Testis (tissue), 3 donors: ENCODE results near the gene MANBA. TPM values are rescaled to one million over a fixed set of nuclear protein-coding genes. Genes with fewer than 3 reads are reported as not detected.

Experiments
- DNase-seq: peaks from one replicate; pipeline ENCODE4 v3.0.0-alpha.2; 2019
- H3K27ac ChIP-seq, 2 donors: fragments of 200-600 bp; sonication (generic); one replicate each; pipeline ENCODE4 v1.5.1; 2019
- H3K27me3 ChIP-seq: fragments of 200-600 bp; sonication (generic); one replicate; pipeline ENCODE4 v1.5.1; 2019
- H3K36me3 ChIP-seq: fragments of 200-600 bp; sonication (generic); one replicate; pipeline ENCODE4 v1.5.1; 2017; ENCODE audit warnings: low read depth; ENCODE audit errors: missing control alignments
- H3K4me1 ChIP-seq: fragments of 200-600 bp; sonication (generic); one replicate; pipeline ENCODE4 v1.5.1; 2019
- H3K4me3 ChIP-seq, 2 donors: fragments of 200-600 bp; sonication (generic); one replicate each; pipeline ENCODE4 v1.5.1; 2017 to 2019
- H3K9me3 ChIP-seq: fragments of 200-600 bp; sonication (generic); one replicate; pipeline ENCODE4 v1.5.1; 2017
- CTCF ChIP-seq, 3 experiments: fragments of 450-650 bp in 2 of 3; fragments of 200-600 bp in 1 of 3; sonication (generic) in 1 of 3; IDR thresholded peaks; one replicate each; pipeline ENCODE4 v1.5.1; 2016 to 2019; ENCODE audit warnings: antibody characterized with exemption in 3 of 3, mild to moderate bottlenecking in 2 of 3, moderate library complexity in 1 of 3
- POLR2A ChIP-seq: fragments of 450-650 bp; IDR thresholded peaks from one replicate; pipeline ENCODE4 v1.6.1; 2017; ENCODE audit warnings: antibody characterized with exemption, mild to moderate bottlenecking, moderate library complexity
- WGBS, 2 donors: methylation state at CpG; one replicate each; pipeline ENCODE4 v1.1.5; 2018; 5-methylcytosine and 5-hydroxymethylcytosine counted together
- intact Hi-C: fragments of 100-400 bp; cut with DNase I; formaldehyde crosslinking; loops from one replicate; pipeline ENCODE4 v1.15.1; 2023; ENCODE audit warnings: low total_unique reads
- polyA plus RNA-seq: library from polyadenylated mRNA; stranded (reverse); fragments of 350-450 nt; fragmentation: Illumina TruSeq; extraction: RNeasy Lipid Tissue Mini Kit (QIAGEN cat#74804); gene quantifications from one replicate; pipeline ENCODE4 v1.2.3, GENCODE V29; 2014; ENCODE audit warnings: low read depth, low replicate concordance; ENCODE audit not compliant: insufficient read depth
- total RNA-seq, 2 donors: library from RNA; depleted of rRNA; stranded (reverse); fragments of >200 nt; gene quantifications; one replicate each; pipeline ENCODE4 v1.2.3, GENCODE V29; 2016

MANBA gene
- total and polyA plus RNA-seq, 3 donors from 2014 or later = 9.2 to 22.7 (median 13.6) TPM

- intact Hi-C loops = no loop called here
- no peak for TF ChIP-seq POLR2A
- TF ChIP-seq CTCF (IDR thresholded peaks at IDR 0.05) = no peak
- Histone ChIP-seq H3K27me3 (no peaks in the 10 kb centered on the region), H3K4me3 (no peak overlapping the region), H3K27ac (no peak overlapping the region), H3K36me3 (no peaks in the 10 kb centered on the region), H3K9me3 (no peaks in the 10 kb centered on the region), H3K4me1 (no peaks in the 10 kb centered on the region)
- DNase-seq = no peak
- 72 to 89% methylated on average over 3 of the region's 3 CpGs for WGBS, 2 donors
These were observed 171.0 kb downstream of the MANBA start for GRCh38 chr4:102589743-102590142.

- DNase-seq = no peak
- H3K4me1 ChIP-seq = no peaks in the 10 kb centered on the region
- WGBS, 2 donors = 88 to 96% methylated on average over 4 of the region's 4 CpGs
- intact Hi-C loops = no loop called here
- H3K4me3 ChIP-seq = no peak overlapping the region
- no peaks in the 10 kb centered on the region for H3K9me3 ChIP-seq
- H3K27me3 ChIP-seq = no peaks in the 10 kb centered on the region
- H3K27ac ChIP-seq = no peak overlapping the region
- H3K36me3 ChIP-seq = no peaks in the 10 kb centered on the region
- TF ChIP-seq POLR2A (no peak), CTCF (IDR thresholded peaks at IDR 0.05) (no peak)
These were observed 174.1 kb downstream of the MANBA start for GRCh38 chr4:102586644-102587021.

- Histone ChIP-seq H3K4me3 (no peak overlapping the region), H3K27ac (no peak overlapping the region), H3K9me3 (no peaks in the 10 kb centered on the region), H3K4me1 (no peaks in the 10 kb centered on the region), H3K27me3 (no peaks in the 10 kb centered on the region), H3K36me3 (no peaks in the 10 kb centered on the region)
- intact Hi-C loops = no loop called here
- 90 to 96% methylated on average over 4 of the region's 4 CpGs for WGBS, 2 donors
- no peak for DNase-seq
- TF ChIP-seq CTCF (IDR thresholded peaks at IDR 0.05) (no peak), POLR2A (no peak)
These were observed 174.6 kb downstream of the MANBA start for GRCh38 chr4:102586002-102586643.

- DNase-seq = no peak
- H3K9me3 ChIP-seq = no peaks in the 10 kb centered on the region
- no peaks in the 10 kb centered on the region for H3K36me3 ChIP-seq
- H3K4me3 ChIP-seq = no peak overlapping the region
- intact Hi-C loops = no loop called here
- H3K4me1 ChIP-seq = no peaks in the 10 kb centered on the region
- TF ChIP-seq POLR2A = no peak
- TF ChIP-seq CTCF (IDR thresholded peaks at IDR 0.05) = no peak
- WGBS, 2 donors = 94 to 95% methylated on average over 2 of the region's 2 CpGs
- no peak overlapping the region for H3K27ac ChIP-seq
- H3K27me3 ChIP-seq = no peaks in the 10 kb centered on the region
These were observed 175.4 kb downstream of the MANBA start for GRCh38 chr4:102585329-102585728.

- Histone ChIP-seq H3K9me3 (no peaks in the 10 kb centered on the region), H3K4me3 (no peak overlapping the region), H3K27ac (no peak overlapping the region), H3K4me1 (no peaks in the 10 kb centered on the region), H3K36me3 (no peaks in the 10 kb centered on the region), H3K27me3 (no peaks in the 10 kb centered on the region)
- no peak for DNase-seq
- no peak for TF ChIP-seq CTCF (IDR thresholded peaks at IDR 0.05)
- TF ChIP-seq POLR2A = no peak
- 93 to 95% methylated on average over 1 of the region's 1 CpG for WGBS, 2 donors
- intact Hi-C loops = no loop called here
These were observed 176.7 kb downstream of the MANBA start for GRCh38 chr4:102584091-102584490.
